Chondrocyte (in vitro differentiated cells): ENCODE results near the gene PACS2. TPM values are rescaled to one million over a fixed set of nuclear protein-coding genes. Genes with fewer than 3 reads are reported as not detected.

Experiments
- DNase-seq: peaks from one replicate; pipeline ENCODE4 v3.0.0; 2021; ENCODE audit warnings: mixed read lengths, low spot score
- H3K27ac Mint-ChIP-seq: one replicate; pipeline ENCODE4 v1.8.0; 2021; ENCODE audit warnings: mild to moderate bottlenecking, moderate library complexity, mixed read lengths; ENCODE audit not compliant: unreplicated experiment
- H3K27me3 Mint-ChIP-seq: 2 replicates; pipeline ENCODE4 v1.8.0; 2021; ENCODE audit warnings: low read depth, mixed read lengths
- H3K36me3 Mint-ChIP-seq: 2 replicates; pipeline ENCODE4 v1.8.0; 2021; ENCODE audit warnings: low read depth, mixed read lengths
- H3K4me1 Mint-ChIP-seq: 2 replicates; pipeline ENCODE4 v1.8.0; 2021; ENCODE audit warnings: low read depth, mild to moderate bottlenecking, mixed read lengths
- H3K4me3 Mint-ChIP-seq: one replicate; pipeline ENCODE4 v1.8.0; 2021; ENCODE audit warnings: mild to moderate bottlenecking, moderate library complexity, mixed read lengths; ENCODE audit not compliant: unreplicated experiment
- H3K9me3 Mint-ChIP-seq: 2 replicates; pipeline ENCODE4 v1.8.0; 2021; ENCODE audit warnings: low read depth, mixed read lengths
- total RNA-seq: library from RNA; stranded (reverse); gene quantifications from 3 replicates; pipeline ENCODE4 v1.2.1, GENCODE V29; 2021
- TF ChIP-seq, protein P1 (sequence below): fragments of 200-600 bp; sonication (generic); IDR thresholded peaks from 2 replicates; pipeline ENCODE4 v1.5.0; 2021; ENCODE audit warnings: antibody characterized with exemption, mild to moderate bottlenecking, moderate library complexity

The PACS2 gene
- total RNA-seq, 1 donor from 2014 or later: 82.6 TPM

DNA sequence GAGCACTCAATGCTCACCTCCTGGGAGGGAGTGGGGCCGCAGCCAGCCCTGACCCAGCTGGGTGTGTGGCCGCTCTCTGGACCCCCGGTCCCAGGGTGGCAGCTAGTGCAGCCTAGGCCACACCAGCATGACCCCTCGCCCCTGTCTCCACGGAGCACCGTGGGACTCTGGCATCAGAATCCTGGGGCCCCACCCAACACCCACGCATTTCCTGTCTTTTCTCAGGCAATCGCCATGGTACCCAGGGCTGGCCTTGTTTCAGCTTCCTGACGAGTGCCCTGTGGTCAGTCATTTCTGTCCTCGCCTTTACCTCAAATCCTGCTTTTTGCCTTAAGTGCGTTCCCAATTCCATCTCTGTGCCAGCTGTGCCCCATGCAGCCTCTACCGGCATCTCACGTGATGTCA, 15.9 kb downstream of the PACS2 start:
- Mint-ChIP-seq H3K27me3 (no peaks in the 10 kb centered on the region), H3K4me1 (peaks cover 33% of the 10 kb centered on the region), H3K36me3 (peaks cover 3% of the 10 kb centered on the region), H3K4me3 (peak overlapping the region; percentile 6), H3K27ac (peak overlapping the region; percentile 73), H3K9me3 (no peaks in the 10 kb centered on the region)
- TF ChIP-seq, protein P1, sequence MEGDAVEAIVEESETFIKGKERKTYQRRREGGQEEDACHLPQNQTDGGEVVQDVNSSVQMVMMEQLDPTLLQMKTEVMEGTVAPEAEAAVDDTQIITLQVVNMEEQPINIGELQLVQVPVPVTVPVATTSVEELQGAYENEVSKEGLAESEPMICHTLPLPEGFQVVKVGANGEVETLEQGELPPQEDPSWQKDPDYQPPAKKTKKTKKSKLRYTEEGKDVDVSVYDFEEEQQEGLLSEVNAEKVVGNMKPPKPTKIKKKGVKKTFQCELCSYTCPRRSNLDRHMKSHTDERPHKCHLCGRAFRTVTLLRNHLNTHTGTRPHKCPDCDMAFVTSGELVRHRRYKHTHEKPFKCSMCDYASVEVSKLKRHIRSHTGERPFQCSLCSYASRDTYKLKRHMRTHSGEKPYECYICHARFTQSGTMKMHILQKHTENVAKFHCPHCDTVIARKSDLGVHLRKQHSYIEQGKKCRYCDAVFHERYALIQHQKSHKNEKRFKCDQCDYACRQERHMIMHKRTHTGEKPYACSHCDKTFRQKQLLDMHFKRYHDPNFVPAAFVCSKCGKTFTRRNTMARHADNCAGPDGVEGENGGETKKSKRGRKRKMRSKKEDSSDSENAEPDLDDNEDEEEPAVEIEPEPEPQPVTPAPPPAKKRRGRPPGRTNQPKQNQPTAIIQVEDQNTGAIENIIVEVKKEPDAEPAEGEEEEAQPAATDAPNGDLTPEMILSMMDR: no peak
- no peak for DNase-seq

DNA sequence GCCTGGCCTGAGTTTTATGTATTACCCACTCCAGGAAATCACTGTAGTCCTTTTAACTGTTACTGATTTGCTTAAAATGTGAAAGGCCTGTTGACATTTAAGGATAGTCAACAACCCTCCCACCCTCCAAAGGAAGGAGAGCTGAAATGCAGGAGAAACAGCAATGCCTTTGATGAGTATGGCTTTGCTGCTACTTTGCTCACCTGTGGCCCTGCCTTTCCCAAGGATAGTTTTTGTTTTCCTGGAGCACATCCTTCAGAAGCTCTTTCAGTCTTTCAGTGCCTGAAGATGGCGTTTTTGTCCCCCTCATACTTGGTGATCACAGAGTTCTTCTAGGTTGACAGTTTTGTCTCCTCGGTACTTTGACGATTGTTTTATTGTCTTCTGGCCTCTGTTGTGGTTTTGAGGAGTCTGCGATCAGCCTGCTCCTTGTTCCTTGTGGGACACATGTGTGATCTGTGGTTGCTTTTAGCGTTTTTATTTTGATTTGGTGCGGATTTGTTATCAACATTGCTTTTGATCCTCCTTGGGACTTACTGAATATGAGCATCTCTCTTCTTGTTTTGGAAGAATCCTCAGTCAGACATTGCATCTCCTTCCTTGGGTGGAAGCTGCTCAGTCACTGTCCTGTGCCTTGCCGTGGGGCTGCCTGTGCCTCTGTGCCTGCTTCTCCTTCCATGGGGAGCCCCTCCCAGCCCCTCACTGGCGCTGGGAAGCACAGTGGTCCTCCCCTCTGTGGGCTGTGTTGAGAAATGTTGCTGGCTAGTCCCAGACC, 17.2 kb downstream of the PACS2 start:
- no peak for DNase-seq
- no peaks in the 10 kb centered on the region for H3K27me3 Mint-ChIP-seq
- H3K27ac Mint-ChIP-seq: no peak overlapping the region
- H3K36me3 Mint-ChIP-seq: peaks cover 3% of the 10 kb centered on the region
- H3K4me1 Mint-ChIP-seq: peaks cover 33% of the 10 kb centered on the region
- H3K9me3 Mint-ChIP-seq: no peaks in the 10 kb centered on the region
- H3K4me3 Mint-ChIP-seq: no peak overlapping the region
- TF ChIP-seq, protein P1: no peak

DNA sequence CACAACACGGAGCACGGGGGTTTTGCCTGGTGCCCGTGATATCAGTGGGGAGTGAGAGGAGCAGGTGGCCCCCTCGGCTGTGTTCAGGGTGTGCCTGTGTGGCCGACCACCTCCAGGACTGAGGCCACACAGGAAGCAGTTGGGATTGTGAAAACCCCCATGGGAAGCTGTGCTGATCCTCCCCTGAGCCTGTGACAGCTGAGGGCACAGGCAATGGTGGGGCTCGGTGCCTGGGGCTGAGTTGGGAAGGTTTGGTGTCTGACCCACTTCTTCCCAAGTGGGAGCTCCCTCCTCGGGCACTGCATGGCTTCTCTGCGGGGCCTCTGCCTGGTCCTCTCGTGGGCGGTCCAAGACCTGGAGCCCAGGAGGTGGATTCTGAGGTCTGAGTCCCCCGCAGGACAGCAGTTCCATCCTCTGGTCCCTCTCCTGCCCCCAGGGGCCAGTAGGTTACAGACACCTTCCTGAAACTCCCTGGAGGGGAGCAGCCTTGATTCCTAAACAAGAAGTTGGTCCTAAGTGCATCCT, 17.9 kb downstream of the PACS2 start:
- Mint-ChIP-seq H3K4me3 (no peak overlapping the region), H3K9me3 (no peaks in the 10 kb centered on the region), H3K27ac (no peak overlapping the region), H3K27me3 (no peaks in the 10 kb centered on the region), H3K4me1 (peaks cover 33% of the 10 kb centered on the region), H3K36me3 (peaks cover 3% of the 10 kb centered on the region)
- no peak for DNase-seq
- TF ChIP-seq, protein P1: no peak

DNA sequence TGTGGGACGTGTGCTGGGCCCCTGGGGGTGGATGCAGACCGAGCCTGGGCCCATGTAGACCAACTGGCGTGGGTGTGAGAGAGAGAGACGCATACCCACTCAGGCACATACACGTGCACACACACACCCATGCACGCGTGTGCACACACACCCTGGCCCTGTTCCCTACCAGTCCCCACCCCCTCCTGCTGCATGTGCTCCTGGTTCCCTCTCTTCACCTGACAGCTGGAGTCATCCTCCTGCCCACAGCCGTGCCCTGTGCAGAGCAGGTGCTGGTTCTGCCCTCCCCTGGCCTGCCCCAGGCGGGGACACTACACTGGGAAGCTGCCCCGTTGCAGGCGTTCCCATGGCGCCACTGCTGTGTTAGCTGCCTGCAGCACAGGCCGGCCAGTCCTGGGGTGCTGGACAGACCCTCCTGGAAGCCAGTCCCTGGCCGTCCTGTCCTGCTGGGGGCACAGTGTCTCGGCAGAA, 18.5 kb downstream of the PACS2 start:
- Mint-ChIP-seq H3K27ac (no peak overlapping the region), H3K27me3 (no peaks in the 10 kb centered on the region), H3K4me3 (no peak overlapping the region), H3K4me1 (peaks cover 33% of the 10 kb centered on the region), H3K36me3 (peaks cover 3% of the 10 kb centered on the region), H3K9me3 (no peaks in the 10 kb centered on the region)
- TF ChIP-seq, protein P1: no peak
- no peak for DNase-seq

DNA sequence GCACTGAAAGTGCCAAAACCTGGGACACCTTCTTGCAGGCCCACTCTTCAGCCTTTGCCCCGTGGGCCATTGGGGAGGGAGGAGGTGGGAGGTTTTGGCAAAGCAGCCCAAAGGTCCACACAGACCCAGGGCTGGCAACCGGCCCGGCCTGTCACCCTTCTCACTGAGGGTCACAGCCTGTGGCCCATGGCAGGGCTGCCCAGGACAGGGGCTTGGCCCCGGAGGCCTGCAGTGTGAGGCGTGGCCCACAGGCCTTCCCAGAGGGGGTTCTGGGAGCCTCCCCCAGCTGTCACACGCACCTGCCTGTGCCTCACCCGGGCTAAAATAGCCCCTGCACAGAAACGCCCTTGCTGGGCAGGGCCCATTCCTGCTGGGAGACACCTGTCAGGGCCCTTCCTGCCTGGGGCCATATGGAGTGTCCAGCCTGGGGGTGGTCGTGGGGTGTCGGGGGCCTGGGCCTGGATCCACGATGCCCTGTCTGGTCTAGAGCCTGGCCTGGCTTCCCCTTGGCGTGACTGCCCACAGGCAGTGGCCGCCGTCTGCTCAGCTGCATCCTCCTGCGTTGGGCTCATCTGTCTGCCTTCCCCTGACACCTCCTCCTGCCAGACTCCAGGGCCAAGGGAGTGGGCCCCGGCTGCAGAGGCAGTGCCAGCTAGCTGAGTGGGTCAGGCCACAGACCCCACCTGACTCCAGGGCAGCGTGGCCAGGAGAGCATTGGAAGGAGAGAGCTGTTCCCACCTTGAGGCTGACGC, 19.2 kb downstream of the PACS2 start:
- Mint-ChIP-seq H3K4me3 (no peak overlapping the region), H3K9me3 (no peaks in the 10 kb centered on the region), H3K36me3 (peaks cover 3% of the 10 kb centered on the region), H3K27ac (no peak overlapping the region), H3K27me3 (no peaks in the 10 kb centered on the region), H3K4me1 (peaks cover 28% of the 10 kb centered on the region)
- no peak for DNase-seq
- TF ChIP-seq, protein P1: no peak
